Gastrocnemius medialis (tissue), 4 donors: Measurements from ENCODE around the gene GPR139.

Experiments used
- CTCF ChIP-seq, 5 experiments: fragments of 450-650 bp in 3 of 5; fragments of 200-600 bp in 2 of 5; sonication (generic) in 2 of 5; IDR thresholded peaks in 4 of 5; conservative IDR thresholded peaks in 1 of 5; 1 replicate in 4 of 5; 2 replicates in 1 of 5; pipeline ENCODE4 v1.5.1; 2016 to 2019; ENCODE audit warnings: antibody characterized with exemption in 5 of 5, mild to moderate bottlenecking in 3 of 5, moderate library complexity in 3 of 5
- POLR2A ChIP-seq, 2 donors: fragments of 450-650 bp; IDR thresholded peaks; one replicate each; pipeline ENCODE4 v1.6.1; 2017; ENCODE audit warnings: antibody characterized with exemption in 2 of 2, mild to moderate bottlenecking in 2 of 2, moderate library complexity in 2 of 2

- no peak for TF ChIP-seq CTCF (IDR thresholded peaks at IDR 0.05 in 4 of 5, conservative IDR thresholded peaks at IDR 0.05 in 1 of 5)
- TF ChIP-seq POLR2A (IDR thresholded peaks at IDR 0.05): no peak
Observed at GRCh38 chr16:20089246-20089965, 15.7 kb upstream of the GPR139 start.
